Hepatocyte (in vitro differentiated cells): ENCODE results near the gene CYB5R2.

Source experiments
- EZH2 ChIP-seq: fragments of 200-600 bp; sonication (generic); IDR thresholded peaks from 2 replicates; pipeline ENCODE4 v1.6.1; 2016; ENCODE audit warnings: antibody characterized with exemption, mild to moderate bottlenecking, borderline replicate concordance
- TF ChIP-seq, protein P1 (sequence below): fragments of 200-600 bp; sonication (generic); IDR thresholded peaks from 2 replicates; pipeline ENCODE4 v1.5.1; 2016; ENCODE audit warnings: antibody characterized with exemption, mild to moderate bottlenecking; ENCODE audit not compliant: poor library complexity

DNA sequence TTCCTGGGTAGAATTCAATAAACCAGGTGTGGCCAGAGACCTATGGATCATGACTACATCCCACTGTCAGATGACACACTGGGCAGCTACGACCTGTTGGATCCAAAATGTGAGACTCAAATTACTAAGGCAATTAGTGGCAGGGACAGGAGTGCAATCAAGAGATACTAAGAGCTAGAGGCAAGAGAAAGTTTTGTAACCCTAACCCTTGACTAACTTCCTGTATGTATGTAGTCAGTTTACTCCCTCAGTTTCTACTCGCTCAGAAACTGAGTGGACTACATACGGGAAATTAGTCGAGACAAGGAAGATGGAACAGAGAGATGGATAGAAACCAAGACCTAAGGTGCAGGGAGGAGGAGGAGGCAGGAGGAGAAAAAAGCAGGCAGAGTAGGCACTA is 2.7 kb downstream of the CYB5R2 start:
- TF ChIP-seq, protein P1, sequence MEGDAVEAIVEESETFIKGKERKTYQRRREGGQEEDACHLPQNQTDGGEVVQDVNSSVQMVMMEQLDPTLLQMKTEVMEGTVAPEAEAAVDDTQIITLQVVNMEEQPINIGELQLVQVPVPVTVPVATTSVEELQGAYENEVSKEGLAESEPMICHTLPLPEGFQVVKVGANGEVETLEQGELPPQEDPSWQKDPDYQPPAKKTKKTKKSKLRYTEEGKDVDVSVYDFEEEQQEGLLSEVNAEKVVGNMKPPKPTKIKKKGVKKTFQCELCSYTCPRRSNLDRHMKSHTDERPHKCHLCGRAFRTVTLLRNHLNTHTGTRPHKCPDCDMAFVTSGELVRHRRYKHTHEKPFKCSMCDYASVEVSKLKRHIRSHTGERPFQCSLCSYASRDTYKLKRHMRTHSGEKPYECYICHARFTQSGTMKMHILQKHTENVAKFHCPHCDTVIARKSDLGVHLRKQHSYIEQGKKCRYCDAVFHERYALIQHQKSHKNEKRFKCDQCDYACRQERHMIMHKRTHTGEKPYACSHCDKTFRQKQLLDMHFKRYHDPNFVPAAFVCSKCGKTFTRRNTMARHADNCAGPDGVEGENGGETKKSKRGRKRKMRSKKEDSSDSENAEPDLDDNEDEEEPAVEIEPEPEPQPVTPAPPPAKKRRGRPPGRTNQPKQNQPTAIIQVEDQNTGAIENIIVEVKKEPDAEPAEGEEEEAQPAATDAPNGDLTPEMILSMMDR, result no peak
- TF ChIP-seq EZH2, result no peak
